Measurements from ENCODE around the gene AKAP6.

AKAP6 gene

DNA sequence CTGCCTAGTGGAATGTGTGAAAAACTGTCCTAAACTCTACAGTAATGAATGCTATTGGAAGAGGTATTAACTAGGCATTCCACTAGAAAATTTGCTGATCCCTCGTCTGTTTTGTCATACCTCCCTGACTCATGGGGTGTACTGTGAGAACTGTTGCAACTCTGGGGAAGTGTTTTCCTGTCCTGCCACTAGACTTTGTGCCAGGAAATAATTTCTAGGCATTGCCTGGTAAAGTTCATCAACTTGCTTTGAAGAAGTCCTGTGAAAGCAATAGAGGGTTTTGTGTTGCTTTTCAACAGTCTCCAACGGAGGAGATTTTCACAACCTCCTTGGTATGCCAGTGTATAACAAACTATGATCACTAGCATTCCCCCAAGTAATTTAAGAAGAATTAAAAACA lies 139.9 kb downstream of the AKAP6 start:
- DNase-seq (ENCODE audit: low spot score): peak; percentile 74
- H3K27ac ChIP-seq: no peak overlapping the region
- ChIA-PET CTCF (interaction anchor here (2.3 kb wide), 1 partner anchor 215 kb away, joined by 11 read pairs; no protein-coding TSS in a partner anchor), POLR2A (ENCODE audit: low non-redundant PET) (interaction anchor here (0.7 kb wide), 1 partner anchor 91 kb away, joined by 4 read pairs; no protein-coding TSS in a partner anchor)
- TF ChIP-seq, protein P1, sequence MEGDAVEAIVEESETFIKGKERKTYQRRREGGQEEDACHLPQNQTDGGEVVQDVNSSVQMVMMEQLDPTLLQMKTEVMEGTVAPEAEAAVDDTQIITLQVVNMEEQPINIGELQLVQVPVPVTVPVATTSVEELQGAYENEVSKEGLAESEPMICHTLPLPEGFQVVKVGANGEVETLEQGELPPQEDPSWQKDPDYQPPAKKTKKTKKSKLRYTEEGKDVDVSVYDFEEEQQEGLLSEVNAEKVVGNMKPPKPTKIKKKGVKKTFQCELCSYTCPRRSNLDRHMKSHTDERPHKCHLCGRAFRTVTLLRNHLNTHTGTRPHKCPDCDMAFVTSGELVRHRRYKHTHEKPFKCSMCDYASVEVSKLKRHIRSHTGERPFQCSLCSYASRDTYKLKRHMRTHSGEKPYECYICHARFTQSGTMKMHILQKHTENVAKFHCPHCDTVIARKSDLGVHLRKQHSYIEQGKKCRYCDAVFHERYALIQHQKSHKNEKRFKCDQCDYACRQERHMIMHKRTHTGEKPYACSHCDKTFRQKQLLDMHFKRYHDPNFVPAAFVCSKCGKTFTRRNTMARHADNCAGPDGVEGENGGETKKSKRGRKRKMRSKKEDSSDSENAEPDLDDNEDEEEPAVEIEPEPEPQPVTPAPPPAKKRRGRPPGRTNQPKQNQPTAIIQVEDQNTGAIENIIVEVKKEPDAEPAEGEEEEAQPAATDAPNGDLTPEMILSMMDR (conservative IDR thresholded peaks at IDR 0.05; ENCODE audit: low read depth): no peak

DNA sequence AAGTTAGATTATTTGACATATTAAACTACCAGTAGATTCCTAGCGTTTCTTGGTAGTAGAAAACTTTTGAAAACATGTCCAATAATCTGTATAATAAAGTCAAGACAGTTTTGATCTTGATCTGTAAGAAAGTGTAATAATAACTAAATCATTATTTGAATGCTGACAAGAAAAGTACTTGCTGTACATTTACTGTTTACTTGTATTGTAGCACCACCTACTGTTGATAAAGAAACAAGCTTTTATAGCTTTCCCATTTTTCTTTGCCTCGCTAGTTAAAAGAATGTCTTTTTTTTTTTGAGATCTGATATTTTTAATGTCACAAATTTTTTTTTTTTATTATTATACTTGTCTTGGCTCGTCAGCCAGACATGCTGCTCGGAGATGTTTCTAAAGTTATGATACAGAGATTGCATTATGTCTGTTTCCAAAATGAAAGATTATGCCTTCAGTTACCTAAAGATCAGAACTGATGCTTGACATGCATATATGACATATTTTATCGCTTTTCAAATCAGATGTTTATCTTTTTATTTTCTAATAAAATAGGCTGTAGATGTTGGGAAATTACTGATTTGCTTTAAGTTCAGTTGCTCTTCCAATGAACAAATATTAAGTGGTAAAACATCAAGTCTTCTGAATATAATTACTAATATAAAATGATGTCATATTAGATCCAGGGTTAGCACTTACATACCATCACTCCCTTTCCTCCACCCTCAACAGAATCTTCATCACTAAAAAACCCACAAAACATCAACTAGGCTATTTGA lies 140.5 kb downstream of the AKAP6 start:
- peak; percentile 20 for DNase-seq (ENCODE audit: low spot score)
- H3K27ac ChIP-seq: no peak overlapping the region
- ChIA-PET POLR2A (ENCODE audit: low non-redundant PET) (interaction anchor here (0.7 kb wide), 1 partner anchor 91 kb away, joined by 4 read pairs; no protein-coding TSS in a partner anchor), CTCF (interaction anchor here (0.6 to 2.3 kb wide), 4 partner anchors 11 to 215 kb away, joined by 3 to 11 read pairs (median 4); no protein-coding TSS in a partner anchor)
- TF ChIP-seq, protein P1 (conservative IDR thresholded peaks at IDR 0.05; ENCODE audit: low read depth): peak; percentile 67

DNA sequence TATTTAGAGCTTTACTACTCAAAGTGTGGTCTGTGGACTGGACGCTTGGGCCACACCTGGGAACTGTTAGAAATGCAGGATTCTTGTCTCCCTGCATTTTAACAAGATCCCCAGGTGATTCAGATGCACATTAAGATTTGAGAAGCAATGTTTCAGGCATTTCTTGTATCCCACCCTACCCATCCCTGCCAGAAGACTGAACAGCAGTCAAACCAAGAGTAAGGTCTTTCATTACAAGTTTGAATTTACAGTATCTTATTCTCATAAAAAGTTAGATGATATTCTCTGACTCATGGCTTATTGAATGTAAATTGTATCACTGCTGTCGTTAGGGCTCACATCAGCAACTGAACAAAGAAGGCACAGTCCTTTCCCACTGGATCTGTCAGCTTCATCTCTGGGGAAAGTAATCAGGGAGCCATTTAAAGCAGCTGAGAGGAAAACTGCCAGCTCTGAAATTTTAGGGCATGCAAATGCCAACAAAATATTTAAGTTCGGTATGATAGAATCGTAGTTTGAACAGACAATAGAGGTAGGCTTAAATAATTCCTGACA lies 141.1 kb downstream of the AKAP6 start:
- ChIA-PET POLR2A (ENCODE audit: low non-redundant PET) (no interaction called here), CTCF (interaction anchor here (0.6 to 2.3 kb wide), 3 partner anchors 43 to 216 kb away, joined by 3 to 11 read pairs (median 5); no protein-coding TSS in a partner anchor)
- no peak overlapping the region for H3K27ac ChIP-seq
- TF ChIP-seq, protein P1 (conservative IDR thresholded peaks at IDR 0.05; ENCODE audit: low read depth): no peak
- no peak for DNase-seq (ENCODE audit: low spot score)

DNA sequence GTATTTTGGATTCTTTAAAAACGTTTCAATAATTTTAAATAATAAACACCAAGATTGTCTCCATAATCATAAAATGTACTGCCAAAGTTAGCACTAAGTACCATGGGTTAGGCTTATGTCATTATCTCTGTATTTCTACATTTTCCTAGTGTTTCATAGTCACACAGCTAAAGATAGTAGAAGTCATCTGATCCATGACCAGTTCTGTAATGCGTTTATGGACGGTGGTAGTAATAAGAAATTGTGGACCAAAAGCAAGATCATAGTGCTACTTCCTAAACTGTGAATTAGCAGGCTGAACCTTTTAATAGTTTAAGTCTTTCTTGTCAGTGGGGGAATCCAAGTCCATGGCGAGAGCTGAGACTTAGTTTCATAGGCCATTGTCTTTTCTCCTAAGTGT lies 142.1 kb downstream of the AKAP6 start:
- TF ChIP-seq, protein P1 (conservative IDR thresholded peaks at IDR 0.05; ENCODE audit: low read depth): no peak
- DNase-seq (ENCODE audit: low spot score): no peak
- ChIA-PET POLR2A (ENCODE audit: low non-redundant PET) (no interaction called here), CTCF (interaction anchor here (2.3 kb wide), 1 partner anchor 217 kb away, joined by 11 read pairs; no protein-coding TSS in a partner anchor)
- H3K27ac ChIP-seq: no peak overlapping the region

DNA sequence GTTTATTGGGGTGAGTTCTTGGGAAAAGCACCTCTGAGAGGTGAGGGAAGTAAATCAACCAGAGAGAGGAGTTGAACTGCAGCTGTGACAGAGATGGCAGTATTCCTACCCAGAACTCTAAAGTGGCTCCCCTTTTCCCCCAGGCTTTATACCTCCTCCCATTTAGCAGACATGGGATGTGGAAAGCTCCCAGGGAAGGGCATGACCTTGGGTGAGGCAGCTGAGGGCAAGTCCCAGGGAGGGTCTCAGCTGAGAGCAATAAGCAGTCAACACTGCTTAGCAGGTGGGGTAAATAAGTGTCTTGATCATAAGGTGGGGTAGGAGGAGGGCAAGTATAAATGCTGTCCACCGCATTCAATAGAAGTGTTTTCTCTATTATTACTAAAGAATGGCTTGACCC lies 143.0 kb downstream of the AKAP6 start:
- no peak for DNase-seq (ENCODE audit: low spot score)
- POLR2A ChIA-PET (ENCODE audit: low non-redundant PET): no interaction called here
- CTCF ChIA-PET: interaction anchor here (0.6 to 1.3 kb wide), 3 partner anchors 41 to 1288 kb away, joined by 3 read pairs; no protein-coding TSS in a partner anchor
- TF ChIP-seq, protein P1 (conservative IDR thresholded peaks at IDR 0.05; ENCODE audit: low read depth): no peak
- H3K27ac ChIP-seq: peak overlapping the region; percentile 99
